A549 (cell line): Measurements from ENCODE around the gene ANK3. TPM values are rescaled to one million over a fixed set of nuclear protein-coding genes. Genes with fewer than 3 reads are reported as not detected.

Source experiments
- ATAC-seq, 2 experiments: fragments of 200-7000 bp in 1 of 2; fragments of >200 bp in 1 of 2; cut with Nextera tagmentation in 1 of 2; cut with Tn5 transposase in 1 of 2; 3 replicates each; pipeline versions ENCODE4 v1.8.0 to v1.9.1; 2018 to 2020; ENCODE audit warnings: mild to moderate bottlenecking in 1 of 2, moderate library complexity in 1 of 2
- CTCF ChIA-PET: fragments of 300-600 bp; sonication (Branson Sonifier 250); formaldehyde crosslinking; extraction: SDS; loops from one replicate; lab custom pipeline; 2021; ENCODE audit warnings: antibody characterized with exemption, inconsistent platforms; lab: Yijun Ruan, JAX
- POLR2A ChIA-PET: fragments of 350-600 bp; formaldehyde crosslinking; extraction: SDS; loops from one replicate; lab custom pipeline; 2021; ENCODE audit warnings: antibody characterized with exemption, inconsistent platforms; lab: Yijun Ruan, JAX
- DNase-seq, 2 experiments: peaks; one replicate each; pipeline versions ENCODE4 v3.0.0 to v3.0.0-alpha.2; 2011 to 2016; ENCODE audit warnings: low read depth in 1 of 2, low spot score in 1 of 2
- FAIRE-seq: peaks from 2 replicates; lab custom pipeline; 2011; peaks lifted over from hg19 to GRCh38; lab: Jason Lieb, UNC
- H3K27ac ChIP-seq, 2 experiments: fragments of >200 bp; sonication (Bioruptor Twin); formaldehyde crosslinking; 3 replicates each; pipeline ENCODE4 v1.5.1; 2016 to 2017
- H3K4me1 ChIP-seq: fragments of >200 bp; sonication (Bioruptor Twin); formaldehyde crosslinking; 3 replicates; pipeline ENCODE4 v1.6.1; 2016
- H3K4me2 ChIP-seq: fragments of >200 bp; sonication (Bioruptor Twin); formaldehyde crosslinking; 3 replicates; pipeline ENCODE4 v1.6.1; 2016
- H3K4me3 ChIP-seq: fragments of >200 bp; sonication (Bioruptor Twin); formaldehyde crosslinking; 3 replicates; pipeline ENCODE4 v1.5.1; 2016
- H3K9me3 ChIP-seq: fragments of >200 bp; sonication (Bioruptor Twin); formaldehyde crosslinking; 3 replicates; pipeline ENCODE4 v1.6.1; 2016
- CHD2 ChIP-seq: fragments of 150-350 bp; IDR thresholded peaks from 2 replicates; pipeline ENCODE4 v1.6.1; 2014; ENCODE audit warnings: low read length; ENCODE audit not compliant: partially characterized antibody
- EHF ChIP-seq: fragments of 250-450 bp; sonication (Bioruptor Pico); IDR thresholded peaks from 2 replicates; pipeline ENCODE4 v1.5.0; 2020; ENCODE audit warnings: mild to moderate bottlenecking
- FOSB ChIP-seq: fragments of 250-450 bp; sonication (Bioruptor Pico); IDR thresholded peaks from 2 replicates; pipeline ENCODE4 v1.5.0; 2020; ENCODE audit warnings: mild to moderate bottlenecking, moderate library complexity
- FOXS1 ChIP-seq: fragments of 250-450 bp; sonication (Bioruptor Pico); IDR thresholded peaks from 2 replicates; pipeline ENCODE4 v1.5.0; 2020; ENCODE audit warnings: mild to moderate bottlenecking, moderate library complexity
- GATA3 ChIP-seq: IDR thresholded peaks from 2 replicates; pipeline ENCODE4 v1.6.1; 2012; ENCODE audit warnings: borderline replicate concordance
- HOXB5 ChIP-seq: fragments of 250-450 bp; sonication (Bioruptor Pico); IDR thresholded peaks from 2 replicates; pipeline ENCODE4 v1.5.0; 2020; ENCODE audit warnings: mild to moderate bottlenecking, moderate library complexity
- JUN ChIP-seq, 2 experiments: fragments of >200 bp; sonication (Bioruptor Twin); formaldehyde crosslinking; IDR thresholded peaks; 2 replicates in 1 of 2; 3 replicates in 1 of 2; pipeline ENCODE4 v1.6.1; 2016 to 2017
- JUNB ChIP-seq: fragments of >200 bp; sonication (Bioruptor Twin); formaldehyde crosslinking; IDR thresholded peaks from 2 replicates; pipeline ENCODE4 v1.6.1; 2016
- KDM1A ChIP-seq: fragments of 200-600 bp; sonication (generic); IDR thresholded peaks from 2 replicates; pipeline ENCODE4 v1.6.1; 2016; ENCODE audit warnings: low read depth, mild to moderate bottlenecking
- MAFK ChIP-seq: fragments of 450-650 bp; IDR thresholded peaks from 2 replicates; pipeline ENCODE4 v1.6.1; 2014; ENCODE audit not compliant: partially characterized antibody
- NFE2L2 ChIP-seq: fragments of 150-350 bp; conservative IDR thresholded peaks from 2 replicates; pipeline ENCODE4 v1.6.1; 2014; ENCODE audit warnings: low read length
- NPAS2 ChIP-seq: fragments of 250-450 bp; sonication (Bioruptor Pico); IDR thresholded peaks from 2 replicates; pipeline ENCODE4 v1.8.0; 2022; ENCODE audit warnings: mild to moderate bottlenecking, moderate library complexity, borderline replicate concordance
- NR3C1 ChIP-seq: fragments of >200 bp; sonication (Bioruptor Twin); formaldehyde crosslinking; IDR thresholded peaks from 3 replicates; pipeline ENCODE4 v1.6.1; 2017
- POLR2AphosphoS2 ChIP-seq: conservative IDR thresholded peaks from 2 replicates; pipeline ENCODE4 v1.6.1; 2012; ENCODE audit warnings: low read length, improper control_type of control experiment, inconsistent platforms
- RNF2 ChIP-seq: fragments of 200-600 bp; sonication (generic); IDR thresholded peaks from 2 replicates; pipeline ENCODE4 v1.6.1; 2016; ENCODE audit warnings: low read depth, mild to moderate bottlenecking, antibody characterized with exemption, moderate library complexity, borderline replicate concordance
- SMC3 ChIP-seq: fragments of >200 bp; sonication (Bioruptor Twin); formaldehyde crosslinking; IDR thresholded peaks from 3 replicates; pipeline ENCODE4 v1.6.1; 2018; ENCODE audit warnings: inconsistent platforms
- TP53 ChIP-seq: fragments of 250-450 bp; sonication (Bioruptor Pico); IDR thresholded peaks from 2 replicates; pipeline ENCODE4 v1.5.0; 2021; ENCODE audit warnings: mild to moderate bottlenecking, moderate library complexity
- ZC3H11A ChIP-seq: fragments of 450-650 bp; IDR thresholded peaks from 2 replicates; pipeline ENCODE4 v1.6.1; 2014; ENCODE audit warnings: antibody characterized with exemption, mild to moderate bottlenecking
- ZSCAN20 ChIP-seq: fragments of 250-450 bp; sonication (Bioruptor Pico); IDR thresholded peaks from 2 replicates; pipeline ENCODE4 v1.8.0; 2022; ENCODE audit warnings: mild to moderate bottlenecking, moderate library complexity
- WGBS: methylation state at CpG from one replicate; pipeline ENCODE4 v1.1.6; 2017; ENCODE audit errors: missing lambda C conversion rate; 5-methylcytosine and 5-hydroxymethylcytosine counted together
- polyA plus RNA-seq, 4 experiments: library from polyadenylated mRNA; depleted of rRNA in 3 of 4; stranded (reverse); fragments of >200 nt; fragmentation: RNase III in 1 of 4; extraction: RNeasy Plus Mini Kit Qiagen cat#74134 plus additional on column Dnase treatment in 1 of 4; gene quantifications; 2 replicates in 3 of 4; 3 replicates in 1 of 4; pipeline ENCODE4 v1.2.3, GENCODE V29; 2011 to 2017
- TF ChIP-seq, protein P1 (sequence below): IDR thresholded peaks from 2 replicates; pipeline ENCODE4 v1.6.1; 2012
- TF ChIP-seq, protein P2 (sequence below): IDR thresholded peaks from 2 replicates; pipeline ENCODE4 v1.6.1; 2012; ENCODE audit warnings: low read depth, borderline replicate concordance
- TF ChIP-seq, protein P3 (sequence below): IDR thresholded peaks from 2 replicates; pipeline ENCODE4 v1.6.1; 2012
- TF ChIP-seq, protein P4 (sequence below): fragments of 250-450 bp; sonication (Bioruptor Pico); IDR thresholded peaks from 2 replicates; pipeline ENCODE4 v1.5.0; 2021; ENCODE audit warnings: mild to moderate bottlenecking, moderate library complexity, borderline replicate concordance
- TF ChIP-seq, protein P5 (sequence below): fragments of 150-350 bp; IDR thresholded peaks from 2 replicates; pipeline ENCODE4 v1.6.1; 2014; ENCODE audit warnings: low read depth, mild to moderate bottlenecking, low read length

Gene ANK3
- polyA plus RNA-seq, 2 of the 4 experiments (the other 2 are of a cell fraction), result 0.56 to 5.4 TPM

DNA sequence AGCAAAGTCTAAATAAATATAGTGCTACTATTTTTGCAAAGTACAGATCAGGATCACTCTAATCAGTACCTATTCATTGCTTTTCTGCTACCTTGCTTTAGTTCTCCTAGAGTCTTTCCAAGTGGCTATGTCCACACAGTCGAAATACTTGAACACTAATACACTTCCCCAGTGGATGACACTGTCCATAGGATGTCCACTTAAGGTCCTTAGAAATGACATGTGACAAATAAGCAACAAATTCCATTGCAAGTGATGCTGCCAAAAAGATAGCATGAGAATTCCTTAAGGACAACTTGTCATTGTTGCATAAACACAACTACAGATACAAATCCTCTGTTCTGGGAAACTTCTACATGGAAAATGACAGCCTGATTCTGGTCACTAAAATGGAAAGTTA is 93.6 kb downstream of the ANK3 start:
- POLR2A ChIA-PET, result no interaction called here
- no peak for FAIRE-seq
- H3K9me3 ChIP-seq, result no peaks in the 10 kb centered on the region
- CTCF ChIA-PET, result no interaction called here
- 37% methylated on average over 1 of the region's 1 CpG for WGBS
- no peak for DNase-seq
- TF ChIP-seq SMC3 (no peak), MAFK (no peak), POLR2AphosphoS2 (no peak), KDM1A (no peak), TP53 (no peak), NR3C1 (no peak), GATA3 (no peak), EHF (CRISPR knock-in tag) (no peak), RNF2 (no peak), HOXB5 (CRISPR knock-in tag) (no peak), FOXS1 (no peak), FOSB (CRISPR knock-in tag) (no peak), JUNB (no peak)
- TF ChIP-seq, protein P1, sequence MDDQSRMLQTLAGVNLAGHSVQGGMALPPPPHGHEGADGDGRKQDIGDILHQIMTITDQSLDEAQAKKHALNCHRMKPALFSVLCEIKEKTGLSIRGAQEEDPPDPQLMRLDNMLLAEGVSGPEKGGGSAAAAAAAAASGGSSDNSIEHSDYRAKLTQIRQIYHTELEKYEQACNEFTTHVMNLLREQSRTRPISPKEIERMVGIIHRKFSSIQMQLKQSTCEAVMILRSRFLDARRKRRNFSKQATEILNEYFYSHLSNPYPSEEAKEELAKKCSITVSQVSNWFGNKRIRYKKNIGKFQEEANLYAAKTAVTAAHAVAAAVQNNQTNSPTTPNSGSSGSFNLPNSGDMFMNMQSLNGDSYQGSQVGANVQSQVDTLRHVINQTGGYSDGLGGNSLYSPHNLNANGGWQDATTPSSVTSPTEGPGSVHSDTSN, result no peak
- TF ChIP-seq, protein P2, sequence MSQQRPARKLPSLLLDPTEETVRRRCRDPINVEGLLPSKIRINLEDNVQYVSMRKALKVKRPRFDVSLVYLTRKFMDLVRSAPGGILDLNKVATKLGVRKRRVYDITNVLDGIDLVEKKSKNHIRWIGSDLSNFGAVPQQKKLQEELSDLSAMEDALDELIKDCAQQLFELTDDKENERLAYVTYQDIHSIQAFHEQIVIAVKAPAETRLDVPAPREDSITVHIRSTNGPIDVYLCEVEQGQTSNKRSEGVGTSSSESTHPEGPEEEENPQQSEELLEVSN, result no peak
- TF ChIP-seq, protein P3, sequence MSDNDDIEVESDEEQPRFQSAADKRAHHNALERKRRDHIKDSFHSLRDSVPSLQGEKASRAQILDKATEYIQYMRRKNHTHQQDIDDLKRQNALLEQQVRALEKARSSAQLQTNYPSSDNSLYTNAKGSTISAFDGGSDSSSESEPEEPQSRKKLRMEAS, result no peak
- TF ChIP-seq, protein P4, sequence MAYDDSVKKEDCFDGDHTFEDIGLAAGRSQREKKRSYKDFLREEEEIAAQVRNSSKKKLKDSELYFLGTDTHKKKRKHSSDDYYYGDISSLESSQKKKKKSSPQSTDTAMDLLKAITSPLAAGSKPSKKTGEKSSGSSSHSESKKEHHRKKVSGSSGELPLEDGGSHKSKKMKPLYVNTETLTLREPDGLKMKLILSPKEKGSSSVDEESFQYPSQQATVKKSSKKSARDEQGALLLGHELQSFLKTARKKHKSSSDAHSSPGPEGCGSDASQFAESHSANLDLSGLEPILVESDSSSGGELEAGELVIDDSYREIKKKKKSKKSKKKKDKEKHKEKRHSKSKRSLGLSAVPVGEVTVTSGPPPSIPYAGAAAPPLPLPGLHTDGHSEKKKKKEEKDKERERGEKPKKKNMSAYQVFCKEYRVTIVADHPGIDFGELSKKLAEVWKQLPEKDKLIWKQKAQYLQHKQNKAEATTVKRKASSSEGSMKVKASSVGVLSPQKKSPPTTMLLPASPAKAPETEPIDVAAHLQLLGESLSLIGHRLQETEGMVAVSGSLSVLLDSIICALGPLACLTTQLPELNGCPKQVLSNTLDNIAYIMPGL (CRISPR knock-in tag), result no peak
- TF ChIP-seq, protein P5, sequence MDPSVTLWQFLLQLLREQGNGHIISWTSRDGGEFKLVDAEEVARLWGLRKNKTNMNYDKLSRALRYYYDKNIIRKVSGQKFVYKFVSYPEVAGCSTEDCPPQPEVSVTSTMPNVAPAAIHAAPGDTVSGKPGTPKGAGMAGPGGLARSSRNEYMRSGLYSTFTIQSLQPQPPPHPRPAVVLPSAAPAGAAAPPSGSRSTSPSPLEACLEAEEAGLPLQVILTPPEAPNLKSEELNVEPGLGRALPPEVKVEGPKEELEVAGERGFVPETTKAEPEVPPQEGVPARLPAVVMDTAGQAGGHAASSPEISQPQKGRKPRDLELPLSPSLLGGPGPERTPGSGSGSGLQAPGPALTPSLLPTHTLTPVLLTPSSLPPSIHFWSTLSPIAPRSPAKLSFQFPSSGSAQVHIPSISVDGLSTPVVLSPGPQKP, result no peak
- no peak overlapping the region for H3K4me3 ChIP-seq
- H3K4me2 ChIP-seq, result no peak overlapping the region
- no peak for ATAC-seq
- no peak overlapping the region for H3K27ac ChIP-seq
- no peaks in the 10 kb centered on the region for H3K4me1 ChIP-seq

DNA sequence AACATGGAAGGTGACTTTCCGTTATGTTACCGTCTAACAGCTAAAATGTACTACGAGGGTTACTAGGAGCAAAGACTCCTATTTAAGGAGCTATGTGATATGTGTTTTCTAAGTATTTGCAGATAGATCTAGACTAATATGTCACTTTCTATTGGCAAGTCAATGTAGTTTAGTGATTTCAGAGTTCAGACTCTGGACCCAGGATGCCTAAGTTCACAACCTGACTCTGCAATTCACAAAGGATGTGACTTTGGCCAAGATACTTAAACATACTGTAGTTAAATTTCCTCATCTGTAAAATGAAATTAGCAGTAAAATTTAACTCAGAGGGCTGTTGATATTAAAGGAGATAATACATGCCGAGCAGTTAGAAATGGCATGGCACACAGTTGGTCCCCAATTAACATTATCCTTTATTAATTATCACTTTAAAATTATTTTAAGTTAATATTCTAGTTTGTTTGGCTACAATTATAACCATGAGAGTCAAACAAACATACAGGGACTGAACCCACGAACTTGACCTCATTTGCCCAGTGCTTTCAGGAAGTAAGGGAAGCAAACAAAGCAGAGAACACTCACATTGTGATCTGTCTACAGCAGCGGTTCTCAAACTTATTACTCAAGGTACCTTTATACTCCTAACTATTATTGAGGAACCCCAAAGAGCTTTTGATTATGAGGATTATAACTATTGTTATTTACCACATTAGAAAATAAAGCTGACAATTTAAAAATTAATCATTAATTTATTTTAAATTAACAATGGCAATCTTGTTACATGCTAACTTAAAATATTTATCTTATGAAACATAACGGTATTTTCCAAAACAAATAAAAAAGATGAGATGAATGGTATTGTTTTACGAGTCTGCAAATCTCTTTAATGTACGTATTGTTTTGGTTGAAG is 94.4 kb downstream of the ANK3 start:
- POLR2A ChIA-PET, result interaction anchor here (0.6 kb wide), 1 partner anchor 70 kb away, joined by 3 read pairs; no protein-coding TSS in a partner anchor

More for the DNA sequence above, 94.4 kb downstream of the ANK3 start:
- H3K9me3 ChIP-seq, result no peaks in the 10 kb centered on the region
- ATAC-seq, result no peak
- WGBS, result 75% methylated on average over 9 of the region's 9 CpGs
- CTCF ChIA-PET, result no interaction called here
- no peak overlapping the region for H3K4me2 ChIP-seq
- TF ChIP-seq FOXS1 (no peak), CHD2 (no peak), NFE2L2 (no peak), NPAS2 (CRISPR knock-in tag) (no peak), JUN (IDR thresholded peaks at IDR 0.05) (no peak), ZC3H11A (no peak), NR3C1 (no peak), ZSCAN20 (CRISPR knock-in tag) (no peak)
- FAIRE-seq, result no peak
- H3K27ac ChIP-seq, result no peak overlapping the region
- no peaks in the 10 kb centered on the region for H3K4me1 ChIP-seq
- no peak overlapping the region for H3K4me3 ChIP-seq
- DNase-seq, result no peak
